G401 (cell line): ENCODE measurements around the gene NGRN. TPM values are rescaled to one million over a fixed set of nuclear protein-coding genes. Genes with fewer than 3 reads are reported as not detected.

Experiments used
- DNase-seq: peaks from one replicate; pipeline ENCODE4 v3.0.0-alpha.2; 2015; ENCODE audit warnings: low spot score
- in situ Hi-C: cut with HindIII; loops from 2 replicates; pipeline ENCODE4 v1.10.0; 2016; ENCODE audit warnings: low sequenced_read_pairs, mixed read lengths
- total RNA-seq: library from RNA; depleted of rRNA; stranded (reverse); fragments of >200 nt; shearing (Covaris generic); gene quantifications from 2 replicates; pipeline ENCODE4 v1.2.3, GENCODE V29; 2014; rRNA removed

Gene NGRN
- 105 and 114 TPM in 2 replicates for total RNA-seq

- DNase-seq = peak; percentile 95
- in situ Hi-C loops = no loop called here
These were observed at the start of gene NGRN for GRCh38 chr15:90265271-90266060. Gene NGRN, plus strand, starts transcription at chr15:90265672. Its CDS starts 41 bp downstream, at chr15:90265713.

GRCh38 chr15:90217671-90218394 lies 47.6 kb upstream of the NGRN start:
- no peak for DNase-seq
- in situ Hi-C loops = loop anchor here (10.0 kb wide), 1 partner anchor 73 kb away; no protein-coding TSS in a partner anchor

- DNase-seq = no peak
- in situ Hi-C loops = loop anchor here (10.0 kb wide), 1 partner anchor 75 kb away; no protein-coding TSS in a partner anchor
These were observed 45.9 kb upstream of the NGRN start for GRCh38 chr15:90219421-90220141.

- peak; percentile 66 for DNase-seq
- in situ Hi-C loops = no loop called here
These were observed 44.1 kb upstream of the NGRN start for GRCh38 chr15:90221246-90221900.

- in situ Hi-C loops = no loop called here
- no peak for DNase-seq
These were observed 42.9 kb upstream of the NGRN start for GRCh38 chr15:90222547-90222946.

- DNase-seq = no peak
- in situ Hi-C loops = no loop called here
These were observed 41.9 kb upstream of the NGRN start for GRCh38 chr15:90223441-90224165.

- in situ Hi-C loops = no loop called here
- DNase-seq = no peak
These were observed 40.4 kb upstream of the NGRN start for GRCh38 chr15:90225047-90225446.

- DNase-seq = no peak
- in situ Hi-C loops = no loop called here
These were observed 39.8 kb upstream of the NGRN start for GRCh38 chr15:90225504-90226234.

GRCh38 chr15:90227336-90227735 lies 38.1 kb upstream of the NGRN start:
- no peak for DNase-seq
- in situ Hi-C loops = no loop called here

- DNase-seq = no peak
- in situ Hi-C loops = no loop called here
These were observed 37.4 kb upstream of the NGRN start for GRCh38 chr15:90227816-90228772.

- peak; percentile 39 for DNase-seq
- in situ Hi-C loops = no loop called here
These were observed 36.5 kb upstream of the NGRN start for GRCh38 chr15:90228960-90229359.

- DNase-seq = peak; percentile 71
These were observed 35.4 kb upstream of the NGRN start for GRCh38 chr15:90230071-90230494.

GRCh38 chr15:90230610-90231009 lies 34.9 kb upstream of the NGRN start:
- in situ Hi-C loops = no loop called here
- no peak for DNase-seq

More at GRCh38 chr15:90230071-90230494, 35.4 kb upstream of the NGRN start:
- in situ Hi-C loops = no loop called here

GRCh38 chr15:90231028-90232017 lies 34.1 kb upstream of the NGRN start:
- no peak for DNase-seq
- in situ Hi-C loops = no loop called here

- in situ Hi-C loops = no loop called here
- no peak for DNase-seq
These were observed 33.3 kb upstream of the NGRN start for GRCh38 chr15:90232196-90232595.

- in situ Hi-C loops = no loop called here
- no peak for DNase-seq
These were observed 32.5 kb upstream of the NGRN start for GRCh38 chr15:90232941-90233386.
